SH-SY5Y (cell line): ENCODE measurements around the gene FOXE1.

Source experiments
- GATA2 ChIP-seq: IDR thresholded peaks from 2 replicates; pipeline ENCODE4 v1.6.1; 2011; ENCODE audit warnings: mild to moderate bottlenecking, low read depth, low read length
- GATA3 ChIP-seq: IDR thresholded peaks from 2 replicates; pipeline ENCODE4 v1.6.1; 2011; ENCODE audit warnings: low read depth, mild to moderate bottlenecking, low read length, moderate library complexity

- TF ChIP-seq GATA2 = no peak
- TF ChIP-seq GATA3 = no peak
Observed at GRCh38 chr9:97850746-97851445, 2.1 kb upstream of the FOXE1 start.
